GM12801 (cell line): ENCODE results near the gene SPP2.

Source experiments
- TF ChIP-seq, protein P1 (sequence below): IDR thresholded peaks from one replicate; pipeline ENCODE4 v1.5.1; 2011; ENCODE audit warnings: control low read depth; ENCODE audit not compliant: insufficient read length; ENCODE audit errors: extremely low read depth

SPP2 gene, protein sequence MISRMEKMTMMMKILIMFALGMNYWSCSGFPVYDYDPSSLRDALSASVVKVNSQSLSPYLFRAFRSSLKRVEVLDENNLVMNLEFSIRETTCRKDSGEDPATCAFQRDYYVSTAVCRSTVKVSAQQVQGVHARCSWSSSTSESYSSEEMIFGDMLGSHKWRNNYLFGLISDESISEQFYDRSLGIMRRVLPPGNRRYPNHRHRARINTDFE

DNA sequence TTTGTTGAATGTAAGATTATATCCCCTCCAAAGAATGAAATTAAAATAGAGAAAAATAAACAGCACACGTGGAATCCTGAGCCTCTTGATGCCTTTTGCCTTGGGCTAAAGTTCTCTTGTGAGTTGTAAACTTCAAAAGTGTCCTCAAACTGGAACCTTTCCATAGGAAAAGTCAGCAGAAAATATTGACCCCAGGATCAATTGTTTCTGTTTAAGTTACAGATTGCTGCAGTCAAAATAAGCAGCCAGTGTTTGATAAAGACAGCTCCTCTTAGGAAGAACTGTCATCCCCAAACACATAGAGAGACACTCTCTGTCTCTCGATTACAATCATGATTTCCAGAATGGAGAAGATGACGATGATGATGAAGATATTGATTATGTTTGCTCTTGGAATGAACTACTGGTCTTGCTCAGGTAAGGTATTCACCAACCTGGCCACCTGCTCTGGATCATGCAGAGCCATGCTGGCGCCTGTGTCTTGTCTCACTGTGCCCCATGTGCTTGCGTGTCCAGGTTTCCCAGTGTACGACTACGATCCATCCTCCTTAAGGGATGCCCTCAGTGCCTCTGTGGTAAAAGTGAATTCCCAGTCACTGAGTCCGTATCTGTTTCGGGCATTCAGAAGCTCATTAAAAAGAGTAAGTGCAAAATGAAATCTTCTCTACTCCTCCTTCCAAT, at the start of gene SPP2:
TSS of gene SPP2 (plus strand) at position 248 of the 681 bp plus-strand sequence. CDS start at position 333, 85 bp downstream.
- TF ChIP-seq, protein P1, sequence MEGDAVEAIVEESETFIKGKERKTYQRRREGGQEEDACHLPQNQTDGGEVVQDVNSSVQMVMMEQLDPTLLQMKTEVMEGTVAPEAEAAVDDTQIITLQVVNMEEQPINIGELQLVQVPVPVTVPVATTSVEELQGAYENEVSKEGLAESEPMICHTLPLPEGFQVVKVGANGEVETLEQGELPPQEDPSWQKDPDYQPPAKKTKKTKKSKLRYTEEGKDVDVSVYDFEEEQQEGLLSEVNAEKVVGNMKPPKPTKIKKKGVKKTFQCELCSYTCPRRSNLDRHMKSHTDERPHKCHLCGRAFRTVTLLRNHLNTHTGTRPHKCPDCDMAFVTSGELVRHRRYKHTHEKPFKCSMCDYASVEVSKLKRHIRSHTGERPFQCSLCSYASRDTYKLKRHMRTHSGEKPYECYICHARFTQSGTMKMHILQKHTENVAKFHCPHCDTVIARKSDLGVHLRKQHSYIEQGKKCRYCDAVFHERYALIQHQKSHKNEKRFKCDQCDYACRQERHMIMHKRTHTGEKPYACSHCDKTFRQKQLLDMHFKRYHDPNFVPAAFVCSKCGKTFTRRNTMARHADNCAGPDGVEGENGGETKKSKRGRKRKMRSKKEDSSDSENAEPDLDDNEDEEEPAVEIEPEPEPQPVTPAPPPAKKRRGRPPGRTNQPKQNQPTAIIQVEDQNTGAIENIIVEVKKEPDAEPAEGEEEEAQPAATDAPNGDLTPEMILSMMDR = no peak

DNA sequence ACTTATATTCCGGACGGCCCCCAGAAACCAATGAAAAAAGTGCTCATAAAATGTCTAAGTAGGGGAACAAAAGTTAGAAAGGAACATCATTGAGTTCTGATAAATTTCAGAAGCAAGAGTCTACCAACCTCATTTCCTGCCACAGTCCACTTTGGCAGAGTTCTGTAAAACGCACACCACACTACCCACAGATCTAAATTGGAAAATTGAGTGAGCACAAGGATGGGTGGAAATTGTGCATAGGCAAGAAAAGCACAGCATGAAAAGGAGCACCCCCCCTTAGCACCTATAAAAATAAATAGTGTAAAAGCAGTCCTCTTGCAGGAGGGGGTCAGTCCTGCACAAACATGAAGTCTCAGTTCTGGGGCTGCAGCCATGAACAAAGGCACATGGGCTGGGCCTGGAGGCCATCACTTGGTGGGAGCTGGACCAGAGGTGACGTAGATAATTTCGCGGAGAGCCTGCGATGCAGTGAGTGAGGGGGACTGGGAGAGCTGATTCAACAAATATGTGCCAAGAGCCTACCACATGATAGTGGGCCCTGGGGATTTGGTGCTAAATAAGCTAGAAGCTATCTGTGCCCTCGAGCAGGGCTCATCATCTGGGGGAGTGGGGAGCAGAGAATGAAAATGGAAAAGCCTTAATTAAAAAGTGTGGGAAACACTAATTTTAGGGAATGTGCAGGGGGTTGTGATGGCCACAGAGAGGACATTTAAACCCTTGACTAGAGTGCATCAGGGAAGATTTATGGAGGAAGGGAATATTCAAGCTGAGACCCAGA, 48.9 kb upstream of the SPP2 start:
- TF ChIP-seq, protein P1 = no peak

DNA sequence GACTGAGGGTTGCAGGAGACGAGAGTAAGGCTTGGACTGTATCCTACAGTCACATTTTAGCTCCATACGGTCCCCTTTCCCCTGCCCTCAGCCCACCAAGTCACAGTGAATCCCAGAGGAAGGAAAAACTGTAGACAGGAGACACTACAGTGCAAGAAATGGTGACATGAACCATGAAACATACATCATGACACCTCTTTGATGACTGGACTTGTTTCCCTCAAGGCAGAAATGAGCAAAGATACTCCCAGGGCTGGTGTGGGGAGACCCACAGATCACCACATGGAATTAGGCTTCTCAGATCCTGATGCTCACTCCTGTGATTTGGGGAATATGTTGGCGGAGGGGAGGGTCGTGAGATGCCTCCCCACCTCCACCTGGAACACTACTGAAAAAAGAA, 48.2 kb upstream of the SPP2 start:
- TF ChIP-seq, protein P1 = no peak

DNA sequence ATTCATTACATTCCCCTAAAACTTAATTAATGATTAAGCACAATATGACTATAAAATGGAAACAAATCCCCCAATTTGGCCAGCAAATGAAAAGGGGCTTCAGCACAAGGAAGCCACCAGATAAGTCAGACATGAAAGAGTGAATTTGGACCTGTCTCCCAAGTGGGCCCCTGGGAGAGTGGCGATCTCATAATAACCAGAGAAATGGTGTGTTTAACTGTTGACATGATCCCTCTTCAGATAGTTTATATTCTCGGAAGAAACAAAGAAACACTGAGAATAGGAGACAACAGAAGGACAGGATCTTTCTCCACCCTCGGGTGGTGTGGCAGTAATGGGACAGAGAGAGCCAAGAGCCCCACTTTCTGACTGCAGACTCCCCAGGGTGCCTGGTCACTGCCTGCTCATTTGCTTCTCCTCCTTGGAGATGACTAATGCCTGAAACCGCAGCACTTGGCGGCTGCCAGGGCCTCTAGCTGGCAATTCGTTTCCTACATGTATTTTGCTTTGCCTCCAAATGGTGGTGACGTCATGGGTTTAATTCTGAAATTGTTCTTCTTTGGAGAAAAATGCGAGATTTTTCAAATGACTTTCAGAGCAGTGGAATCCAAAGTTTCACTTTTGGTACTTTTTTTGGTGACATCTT, 46.4 kb upstream of the SPP2 start:
- TF ChIP-seq, protein P1 = no peak

DNA sequence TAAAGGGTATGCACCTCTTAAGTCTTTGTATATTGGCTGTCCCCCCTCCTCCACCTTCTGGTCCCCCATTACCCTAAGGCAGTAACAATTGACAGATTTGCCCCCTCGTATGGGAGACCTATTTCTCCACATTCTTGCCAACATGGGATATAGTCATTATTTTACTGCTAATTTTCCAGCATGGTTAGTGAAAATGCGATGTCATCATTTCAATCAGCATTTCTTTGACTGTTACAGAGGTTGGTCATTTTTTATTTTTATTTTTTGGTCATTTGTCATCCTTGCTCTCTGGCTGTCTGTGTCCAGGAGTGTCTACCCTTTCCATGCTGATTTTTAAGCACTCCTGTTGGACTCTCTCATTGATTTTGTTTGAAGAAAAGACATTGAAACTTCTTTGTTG, 45.4 kb upstream of the SPP2 start:
- TF ChIP-seq, protein P1 = no peak

DNA sequence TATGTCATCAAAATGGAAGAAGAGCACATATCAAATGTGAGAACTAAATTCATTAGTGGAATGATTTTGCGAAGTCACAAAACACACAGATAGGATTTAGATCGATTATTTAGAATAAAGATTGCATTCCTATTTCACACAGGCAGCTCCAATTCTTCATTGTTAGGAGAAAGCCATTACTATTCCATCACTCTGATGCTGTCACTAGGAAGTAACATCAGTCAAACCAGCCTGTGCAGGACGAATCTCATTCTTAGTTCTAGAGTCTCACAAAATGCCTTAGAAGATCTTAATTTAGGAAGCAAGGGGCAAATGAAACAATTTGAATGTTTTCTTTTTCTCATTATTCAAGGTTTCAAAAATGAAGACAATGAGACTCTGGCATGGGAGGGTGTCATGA, 44.0 kb upstream of the SPP2 start:
- TF ChIP-seq, protein P1 = no peak

DNA sequence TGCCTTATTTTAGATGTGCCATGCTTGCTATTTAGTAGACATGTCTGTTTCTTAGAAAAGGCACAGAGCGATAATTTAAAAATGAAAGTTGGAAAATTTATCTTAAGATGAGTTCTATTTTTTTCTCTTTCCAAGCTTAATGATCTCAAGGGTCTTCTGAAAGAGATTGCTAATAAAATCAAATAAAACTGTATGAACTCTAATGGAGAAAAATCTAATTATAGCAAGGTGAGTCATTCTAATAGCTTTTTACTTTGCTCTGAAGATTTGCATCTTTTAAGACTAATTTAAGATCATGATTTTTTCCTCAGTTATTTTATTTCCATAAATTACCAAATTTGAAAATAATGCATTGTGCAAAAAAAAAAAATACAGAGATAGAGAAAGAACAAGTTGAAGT, 36.1 kb upstream of the SPP2 start:
- TF ChIP-seq, protein P1 = no peak
